Measurements from ENCODE around the gene UNC13C.

UNC13C gene

DNA sequence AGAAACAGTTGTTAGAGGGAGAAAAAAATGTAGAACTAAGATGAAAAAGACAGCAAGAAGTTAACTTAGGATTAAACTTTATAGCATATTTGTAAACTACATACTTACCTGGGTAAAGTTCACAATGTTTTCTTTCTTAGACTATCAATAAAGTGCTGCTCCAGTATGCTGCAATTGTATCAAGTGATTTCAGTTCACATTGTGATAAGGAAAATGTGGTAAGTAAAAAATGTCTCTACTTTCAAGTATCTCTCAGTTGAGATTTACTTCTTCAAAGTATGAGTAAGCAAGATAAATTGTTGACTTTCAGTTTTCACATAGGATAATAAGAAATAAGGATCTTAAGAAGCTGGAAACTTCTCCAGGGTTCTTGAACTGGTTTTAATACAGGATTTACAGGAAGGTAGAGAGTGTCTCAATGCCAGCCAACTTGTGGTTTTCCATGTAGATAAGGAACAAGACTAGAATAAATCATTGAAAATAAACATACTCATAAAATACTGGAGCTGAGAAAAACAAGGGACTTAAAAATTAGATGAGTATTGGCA is 528.8 kb downstream of the UNC13C start:
- Histone ChIP-seq H3K36me3 (ENCODE audit: control insufficient read depth, insufficient read depth, low read length) (no peaks in the 10 kb centered on the region), H3K4me3 (replicated peaks; ENCODE audit: low read depth, low read length) (no peak overlapping the region), H3K27me3 (replicated peaks; ENCODE audit: control insufficient read depth, insufficient read depth, low read length) (no peaks in the 10 kb centered on the region)
- TF ChIP-seq CTCF (IDR thresholded peaks at IDR 0.05; ENCODE audit: insufficient read depth, low read length, poor library complexity, severe bottlenecking): no peak
- DNase-seq (ENCODE audit: extremely low read depth, insufficient read length): no peak

- no peak for DNase-seq (ENCODE audit: extremely low read depth, insufficient read length)
- TF ChIP-seq CTCF (IDR thresholded peaks at IDR 0.05; ENCODE audit: insufficient read depth, low read length, poor library complexity, severe bottlenecking): no peak
- H3K27me3 ChIP-seq (replicated peaks; ENCODE audit: control insufficient read depth, insufficient read depth, low read length): no peaks in the 10 kb centered on the region
- H3K36me3 ChIP-seq (ENCODE audit: control insufficient read depth, insufficient read depth, low read length): no peaks in the 10 kb centered on the region
- no peak overlapping the region for H3K4me3 ChIP-seq (replicated peaks; ENCODE audit: low read depth, low read length)
Observed at GRCh38 chr15:54514601-54515000, 536.4 kb downstream of the UNC13C start.

- no peaks in the 10 kb centered on the region for H3K27me3 ChIP-seq (replicated peaks; ENCODE audit: control insufficient read depth, insufficient read depth, low read length)
- no peaks in the 10 kb centered on the region for H3K36me3 ChIP-seq (ENCODE audit: control insufficient read depth, insufficient read depth, low read length)
- no peak for DNase-seq (ENCODE audit: extremely low read depth, insufficient read length)
- H3K4me3 ChIP-seq (replicated peaks; ENCODE audit: low read depth, low read length): no peak overlapping the region
- no peak for TF ChIP-seq CTCF (IDR thresholded peaks at IDR 0.05; ENCODE audit: insufficient read depth, low read length, poor library complexity, severe bottlenecking)
Observed at GRCh38 chr15:54515664-54516582, 537.7 kb downstream of the UNC13C start.

DNA sequence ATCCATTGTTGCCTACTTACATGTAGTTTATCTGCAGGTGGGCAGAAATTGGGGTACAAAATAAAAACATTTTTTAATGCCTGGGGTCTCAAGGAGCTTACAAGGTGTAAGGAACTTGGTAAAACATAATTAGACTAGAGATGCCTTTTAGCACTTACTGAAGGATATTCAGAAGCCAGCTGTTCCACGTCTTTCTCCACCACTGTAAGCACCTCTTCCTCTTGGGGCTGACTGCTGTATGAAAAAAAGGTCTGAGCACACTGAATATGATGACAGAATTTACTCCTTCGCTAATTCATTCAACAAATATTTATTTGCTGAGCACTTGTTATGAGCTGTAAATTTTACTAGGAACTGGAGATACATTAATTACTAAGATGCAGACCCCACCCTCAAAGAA is 539.1 kb downstream of the UNC13C start:
- TF ChIP-seq CTCF (IDR thresholded peaks at IDR 0.05; ENCODE audit: insufficient read depth, low read length, poor library complexity, severe bottlenecking): no peak
- H3K36me3 ChIP-seq (ENCODE audit: control insufficient read depth, insufficient read depth, low read length): no peaks in the 10 kb centered on the region
- no peaks in the 10 kb centered on the region for H3K27me3 ChIP-seq (replicated peaks; ENCODE audit: control insufficient read depth, insufficient read depth, low read length)

GRCh38 chr15:54518156-54518882 is 540.1 kb downstream of the UNC13C start:
- no peaks in the 10 kb centered on the region for H3K36me3 ChIP-seq (ENCODE audit: control insufficient read depth, insufficient read depth, low read length)
- TF ChIP-seq CTCF (IDR thresholded peaks at IDR 0.05; ENCODE audit: insufficient read depth, low read length, poor library complexity, severe bottlenecking): no peak
- no peak overlapping the region for H3K4me3 ChIP-seq (replicated peaks; ENCODE audit: low read depth, low read length)
- H3K27me3 ChIP-seq (replicated peaks; ENCODE audit: control insufficient read depth, insufficient read depth, low read length): no peaks in the 10 kb centered on the region
- DNase-seq (ENCODE audit: extremely low read depth, insufficient read length): peak; percentile 11

More for the DNA sequence above, 539.1 kb downstream of the UNC13C start:
- no peak for DNase-seq (ENCODE audit: extremely low read depth, insufficient read length)
- H3K4me3 ChIP-seq (replicated peaks; ENCODE audit: low read depth, low read length): no peak overlapping the region

All from GM06990 (cell line).